Astrocyte of the hippocampus (primary cell): ENCODE results near the gene AP1B1.

Source experiments
- DNase-seq: peaks from one replicate; pipeline ENCODE4 v3.0.0; 2011; ENCODE audit warnings: low read depth, low spot score

AP1B1 gene

DNA sequence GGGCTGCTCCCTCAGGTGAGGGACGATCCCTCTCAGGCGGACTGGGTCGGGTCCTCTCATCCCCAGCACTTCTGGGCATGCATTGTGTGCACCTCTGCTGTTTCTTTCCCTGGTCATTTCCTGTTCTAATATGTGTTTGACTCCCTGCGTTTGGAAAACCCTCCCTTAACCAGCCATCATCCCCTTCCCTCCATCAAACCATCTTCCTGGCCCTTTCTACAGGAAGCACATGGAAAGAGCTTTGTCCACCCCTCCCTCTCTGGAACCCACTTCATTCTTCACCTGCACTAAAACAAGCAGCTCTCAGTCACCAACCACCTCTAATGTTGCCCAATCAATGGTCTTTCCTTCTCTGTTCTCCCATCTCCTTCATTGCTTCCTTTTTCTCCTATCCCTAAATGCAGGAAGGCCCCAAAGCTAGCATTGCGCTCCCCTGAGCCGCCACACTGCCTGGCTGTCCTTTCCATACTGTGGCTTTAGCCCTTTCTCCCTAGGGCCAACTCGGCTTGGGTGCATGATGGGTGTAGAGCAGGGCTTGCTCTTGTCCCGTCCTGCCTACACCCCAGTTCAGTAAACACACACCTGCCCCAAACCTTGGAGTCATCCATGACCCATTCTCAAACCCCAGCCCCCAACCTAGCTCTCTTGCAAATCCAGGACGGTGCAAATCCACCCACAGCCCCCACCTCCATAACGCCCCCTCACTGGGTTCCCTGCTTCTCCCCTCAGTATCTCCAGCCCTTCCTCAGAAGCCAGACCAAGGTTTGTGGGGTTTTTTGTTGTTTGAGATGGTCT is 87.4 kb downstream of the AP1B1 start:
- DNase-seq: no peak

DNA sequence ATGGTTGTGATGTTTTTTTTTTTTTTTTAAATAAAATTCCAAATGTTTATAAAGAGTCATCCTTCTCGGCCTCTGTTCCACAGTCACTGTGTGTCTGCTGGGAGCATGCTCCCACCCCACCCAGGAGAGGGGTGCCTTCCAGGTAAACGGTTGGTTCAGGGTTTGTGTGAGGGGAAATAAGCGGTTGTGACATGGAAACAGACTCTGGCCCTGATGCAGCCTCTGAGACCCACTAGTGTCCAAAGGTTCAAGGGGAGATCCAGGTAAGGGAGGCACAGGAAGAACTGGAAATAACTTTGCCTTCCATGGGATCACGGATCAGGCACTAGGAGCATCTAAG is 87.9 kb downstream of the AP1B1 start:
- DNase-seq: no peak

DNA sequence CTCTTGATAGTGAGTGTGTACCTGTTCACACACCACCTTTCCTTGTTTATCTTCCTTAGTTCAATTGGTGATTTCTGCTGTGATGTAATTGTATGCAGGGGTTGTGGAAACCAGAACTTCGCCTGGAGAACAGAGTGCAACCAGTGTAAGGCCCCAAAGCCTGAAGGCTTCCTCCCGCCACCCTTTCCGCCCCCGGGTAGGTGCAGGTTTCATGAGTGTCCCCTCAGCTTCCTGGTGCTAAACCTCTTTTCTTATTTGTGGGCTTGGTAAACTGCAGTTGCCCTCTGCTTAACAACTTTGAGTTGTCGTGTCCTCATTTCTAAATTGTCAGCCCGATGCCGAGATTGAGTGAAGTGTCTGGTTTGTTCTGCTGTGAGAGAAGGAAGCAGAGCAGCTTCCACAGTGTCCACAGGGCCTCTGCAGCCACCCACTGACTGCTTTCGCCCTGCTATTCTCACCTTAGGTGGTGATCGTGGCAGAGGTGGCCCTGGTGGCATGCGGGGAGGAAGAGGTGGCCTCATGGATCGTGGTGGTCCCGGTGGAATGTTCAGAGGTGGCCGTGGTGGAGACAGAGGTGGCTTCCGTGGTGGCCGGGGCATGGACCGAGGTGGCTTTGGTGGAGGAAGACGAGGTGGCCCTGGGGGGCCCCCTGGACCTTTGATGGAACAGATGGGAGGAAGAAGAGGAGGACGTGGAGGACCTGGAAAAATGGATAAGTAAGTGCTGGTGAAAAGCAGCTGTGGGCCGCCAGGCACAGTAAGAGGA is 89.1 kb downstream of the AP1B1 start:
- DNase-seq: no peak

DNA sequence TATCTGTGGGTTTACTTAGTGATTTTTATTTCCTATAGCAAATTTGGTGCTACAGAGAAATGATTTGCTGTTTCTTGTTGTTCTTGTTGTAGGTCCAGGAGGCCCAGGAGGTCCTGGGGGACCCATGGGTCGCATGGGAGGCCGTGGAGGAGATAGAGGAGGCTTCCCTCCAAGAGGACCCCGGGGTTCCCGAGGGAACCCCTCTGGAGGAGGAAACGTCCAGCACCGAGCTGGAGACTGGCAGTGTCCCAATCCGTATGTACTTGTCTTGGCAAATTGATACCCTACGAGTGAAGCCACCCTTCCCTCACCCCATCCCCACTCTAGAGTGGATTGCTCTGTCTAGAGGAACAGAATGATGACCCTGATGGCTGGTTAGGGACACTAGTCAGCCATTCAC is 89.7 kb downstream of the AP1B1 start:
- DNase-seq: no peak

DNA sequence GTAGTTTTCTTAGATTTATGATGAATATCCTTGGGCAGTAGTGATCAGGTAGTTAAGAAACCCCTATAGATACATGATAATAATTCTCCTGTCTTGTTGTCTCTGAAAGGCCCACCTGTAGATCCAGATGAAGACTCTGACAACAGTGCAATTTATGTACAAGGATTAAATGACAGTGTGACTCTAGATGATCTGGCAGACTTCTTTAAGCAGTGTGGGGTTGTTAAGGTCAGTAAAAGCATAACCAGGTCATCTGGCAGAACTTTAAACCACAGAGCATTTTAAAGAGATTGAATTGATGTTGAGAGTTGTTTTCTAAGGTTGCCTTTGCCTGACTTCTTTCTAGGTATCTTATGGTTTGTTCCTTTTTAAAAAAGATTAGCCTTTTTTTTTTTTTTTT is 96.0 kb downstream of the AP1B1 start:
- DNase-seq: no peak

DNA sequence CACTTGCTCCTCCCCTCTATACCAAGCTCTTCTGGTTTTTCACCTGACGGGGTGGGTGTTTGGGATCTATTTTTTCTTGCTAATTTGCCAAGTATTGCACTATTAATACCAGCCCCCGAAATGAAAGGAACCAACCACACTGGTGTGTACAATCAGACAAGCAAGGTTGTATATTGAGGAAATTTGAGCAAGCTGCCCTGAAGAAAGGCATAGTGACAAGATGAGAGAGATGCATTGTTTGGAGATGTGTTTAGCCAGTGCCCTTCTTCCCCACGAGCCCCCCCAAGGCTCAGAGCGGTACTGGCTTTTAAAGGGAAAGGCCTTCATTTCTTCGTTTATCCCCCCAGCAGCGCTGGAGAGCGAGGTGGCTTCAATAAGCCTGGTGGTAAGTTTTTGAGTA is 97.2 kb downstream of the AP1B1 start:
- no peak for DNase-seq

DNA sequence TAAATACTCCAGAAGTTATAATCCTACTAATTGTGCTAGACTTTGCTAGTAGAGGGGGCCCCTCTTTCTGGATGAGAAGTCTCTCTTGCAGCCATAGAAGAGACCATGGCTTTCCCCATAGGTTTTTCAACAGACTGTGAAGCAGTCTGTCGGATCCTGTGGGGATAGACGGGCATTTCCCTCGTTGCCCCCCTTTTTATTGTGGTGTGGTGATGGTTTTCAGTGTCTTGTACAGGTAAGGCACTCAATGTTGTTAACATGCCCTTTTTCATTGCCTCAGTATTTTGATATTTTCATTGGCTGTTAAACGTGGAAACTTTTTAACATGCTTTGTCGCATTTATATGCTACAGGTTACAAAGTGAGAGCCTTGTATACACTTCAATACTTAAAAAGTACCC is 98.3 kb downstream of the AP1B1 start:
- no peak for DNase-seq

DNA sequence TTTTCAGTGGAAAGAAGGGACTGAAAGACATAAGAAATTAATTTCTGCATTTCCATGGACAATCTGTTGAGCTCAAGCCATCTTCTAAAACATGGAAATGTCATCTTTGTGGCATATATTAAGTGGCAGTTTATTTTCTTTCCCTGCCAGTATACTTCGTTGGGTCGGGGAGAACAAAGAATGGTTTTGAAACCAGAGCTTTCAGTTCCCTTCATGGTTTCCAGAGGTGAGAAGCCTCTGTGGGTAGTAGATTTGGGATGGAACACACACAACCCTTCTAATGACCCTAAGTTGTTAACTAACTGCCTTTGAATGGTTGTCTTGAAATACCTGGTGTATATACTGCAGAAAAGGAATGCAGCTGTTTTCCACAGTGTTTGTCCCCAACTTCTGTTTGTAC is 99.5 kb downstream of the AP1B1 start:
- no peak for DNase-seq

DNA sequence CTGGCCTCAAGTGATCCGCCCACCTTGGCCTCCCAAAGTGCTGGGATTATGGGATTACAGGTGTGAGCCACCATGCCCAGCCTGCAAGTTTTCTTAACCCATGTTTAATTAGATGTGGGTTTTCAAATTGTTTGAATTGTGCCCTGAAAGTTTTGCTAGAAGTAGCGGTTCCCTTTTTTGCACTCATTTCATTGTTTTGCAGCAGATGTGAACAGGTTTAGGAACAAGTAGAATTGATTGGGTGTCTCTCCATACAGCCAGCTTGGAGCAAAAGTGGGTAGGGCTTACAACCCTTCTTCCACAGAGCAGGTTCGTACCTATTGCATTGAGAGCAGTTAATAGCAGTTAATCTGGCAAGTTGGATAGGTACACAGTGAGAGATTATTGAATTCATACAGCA is 104.2 kb downstream of the AP1B1 start:
- DNase-seq: no peak

DNA sequence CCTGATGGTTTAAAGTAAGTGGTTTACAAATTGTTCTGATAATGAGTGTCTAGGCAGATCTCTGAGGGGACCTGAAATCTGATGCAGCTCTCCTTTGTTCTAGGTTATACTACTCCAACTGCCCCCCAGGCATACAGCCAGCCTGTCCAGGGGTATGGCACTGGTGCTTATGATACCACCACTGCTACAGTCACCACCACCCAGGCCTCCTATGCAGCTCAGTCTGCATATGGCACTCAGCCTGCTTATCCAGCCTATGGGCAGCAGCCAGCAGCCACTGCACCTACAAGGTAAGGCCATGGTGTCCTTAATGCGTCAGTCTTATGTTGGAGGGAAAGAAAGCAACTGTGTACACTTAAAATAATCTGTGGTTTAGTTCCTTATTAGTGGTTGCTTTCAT is 110.4 kb downstream of the AP1B1 start:
- no peak for DNase-seq
